H9 (cell line): ENCODE data around the gene DYNC1I2. TPM values are rescaled to one million over a fixed set of nuclear protein-coding genes. Genes with fewer than 3 reads are reported as not detected.
A peak's percentile ranks its signal among the peaks of the same experiment; 100 is the strongest.

ENCODE experiments used
- DNase-seq: peaks from one replicate; pipeline ENCODE4 v3.0.0-alpha.2; 2017
- H2AFZ ChIP-seq: one replicate; pipeline ENCODE4 v1.6.1; 2013; ENCODE audit warnings: mild to moderate bottlenecking, low read length, control low read depth, moderate library complexity
- H2AK5ac ChIP-seq: 2 replicates; pipeline ENCODE4 v1.6.1; 2013; ENCODE audit warnings: low read length, control low read depth, mixed read lengths; ENCODE audit not compliant: insufficient read length
- H2BK120ac ChIP-seq: one replicate; pipeline ENCODE4 v1.6.1; 2013; ENCODE audit warnings: low read depth, mild to moderate bottlenecking, low read length, control low read depth, inconsistent platforms; ENCODE audit not compliant: poor library complexity, severe bottlenecking
- H2BK12ac ChIP-seq: 2 replicates; pipeline ENCODE4 v1.6.1; 2013; ENCODE audit warnings: low read length, control low read depth, mixed read lengths, low read depth; ENCODE audit not compliant: insufficient read length
- H2BK15ac ChIP-seq: 2 replicates; pipeline ENCODE4 v1.6.1; 2013; ENCODE audit warnings: low read depth, low read length, control low read depth
- H2BK20ac ChIP-seq: one replicate; pipeline ENCODE4 v1.6.1; 2013; ENCODE audit warnings: low read depth, mild to moderate bottlenecking, low read length, control low read depth, inconsistent platforms; ENCODE audit not compliant: poor library complexity, severe bottlenecking
- H2BK5ac ChIP-seq: 2 replicates; pipeline ENCODE4 v1.6.1; 2013; ENCODE audit warnings: low read length, control low read depth, mixed read lengths; ENCODE audit not compliant: insufficient read length
- H3K14ac ChIP-seq: 2 replicates; pipeline ENCODE4 v1.6.1; 2013; ENCODE audit warnings: low read length, control low read depth; ENCODE audit not compliant: insufficient read depth
- H3K18ac ChIP-seq: 2 replicates; pipeline ENCODE4 v1.6.1; 2013; ENCODE audit warnings: low read depth, mild to moderate bottlenecking, mixed read lengths, low read length, control low read depth; ENCODE audit not compliant: insufficient read length
- H3K23ac ChIP-seq: 2 replicates; pipeline ENCODE4 v1.6.1; 2013; ENCODE audit warnings: low read length, control low read depth, mixed read lengths, low read depth; ENCODE audit not compliant: insufficient read length
- H3K23me2 ChIP-seq: 2 replicates; pipeline ENCODE4 v1.6.1; 2013; ENCODE audit warnings: low read depth, mild to moderate bottlenecking, mixed read lengths, low read length, control low read depth; ENCODE audit not compliant: insufficient read length, poor library complexity, severe bottlenecking
- H3K27ac ChIP-seq: 2 replicates; pipeline ENCODE4 v1.5.1; 2013; ENCODE audit warnings: low read length, control low read depth, mixed read lengths, low read depth; ENCODE audit not compliant: insufficient read length
- H3K27me3 ChIP-seq: 2 replicates; pipeline ENCODE4 v1.6.1; 2013; ENCODE audit warnings: low read length, control low read depth, inconsistent platforms; ENCODE audit not compliant: insufficient read depth
- H3K4ac ChIP-seq: 2 replicates; pipeline ENCODE4 v1.6.1; 2013; ENCODE audit warnings: low read depth, mild to moderate bottlenecking, control low read depth, inconsistent platforms, low read length, moderate library complexity
- H3K4me1 ChIP-seq: 2 replicates; pipeline ENCODE4 v1.6.1; 2013; ENCODE audit warnings: low read length, control low read depth, inconsistent platforms; ENCODE audit not compliant: insufficient read depth
- H3K4me2 ChIP-seq: 2 replicates; pipeline ENCODE4 v1.6.1; 2013; ENCODE audit warnings: low read length, control low read depth, mixed read lengths; ENCODE audit not compliant: insufficient read length, insufficient read depth
- H3K56ac ChIP-seq: 2 replicates; pipeline ENCODE4 v1.6.1; 2013; ENCODE audit warnings: low read depth, mild to moderate bottlenecking, mixed read lengths, low read length, control low read depth; ENCODE audit not compliant: insufficient read length
- H3K79me1 ChIP-seq: 2 replicates; pipeline ENCODE4 v1.6.1; 2013; ENCODE audit warnings: low read depth, mild to moderate bottlenecking, moderate library complexity, low read length, control low read depth, inconsistent platforms; ENCODE audit not compliant: insufficient read depth, poor library complexity, severe bottlenecking
- H3K79me2 ChIP-seq: 2 replicates; pipeline ENCODE4 v1.6.1; 2013; ENCODE audit warnings: low read length, control low read depth, inconsistent platforms; ENCODE audit not compliant: insufficient read depth
- H3K9ac ChIP-seq: 2 replicates; pipeline ENCODE4 v1.6.1; 2013; ENCODE audit warnings: low read length, control low read depth, mixed read lengths; ENCODE audit not compliant: insufficient read length; ENCODE audit errors: extremely low read depth
- H3K9me3 ChIP-seq: one replicate; pipeline ENCODE4 v1.6.1; 2013; ENCODE audit warnings: low read depth, low read length, inconsistent platforms; ENCODE audit not compliant: control insufficient read depth
- H3T11ph ChIP-seq: one replicate; pipeline ENCODE4 v1.6.1; 2013; ENCODE audit warnings: mild to moderate bottlenecking, low read length, control low read depth, inconsistent platforms
- H4K20me1 ChIP-seq: one replicate; pipeline ENCODE4 v1.6.1; 2013; ENCODE audit not compliant: control insufficient read depth, insufficient read length, insufficient read depth
- H4K5ac ChIP-seq: 2 replicates; pipeline ENCODE4 v1.6.1; 2013; ENCODE audit warnings: low read depth, mild to moderate bottlenecking, mixed read lengths, low read length, control low read depth; ENCODE audit not compliant: insufficient read length
- H4K8ac ChIP-seq: replicated peaks from 2 replicates; pipeline ENCODE4 v1.6.1; 2013; ENCODE audit warnings: low read length, control low read depth, mixed read lengths, low read depth; ENCODE audit not compliant: insufficient read length
- H4K91ac ChIP-seq: 2 replicates; pipeline ENCODE4 v1.6.1; 2013; ENCODE audit warnings: low read depth, mild to moderate bottlenecking, moderate library complexity, mixed read lengths, low read length, control low read depth; ENCODE audit not compliant: insufficient read length
- H3K27ac Mint-ChIP-seq, 3 experiments: 2 replicates in 2 of 3; 3 replicates in 1 of 3; pipeline ENCODE4 v1.8.0; 2020 to 2021; ENCODE audit warnings: mixed read lengths in 3 of 3, mild to moderate bottlenecking in 1 of 3, moderate library complexity in 1 of 3
- H3K27me3 Mint-ChIP-seq: 2 replicates; pipeline ENCODE4 v1.8.0; 2021; ENCODE audit warnings: low read depth, mild to moderate bottlenecking, moderate library complexity, mixed read lengths
- H3K36me3 Mint-ChIP-seq, 3 experiments: 2 replicates in 2 of 3; 3 replicates in 1 of 3; pipeline ENCODE4 v1.8.0; 2020 to 2021; ENCODE audit warnings: low read depth in 3 of 3, mixed read lengths in 3 of 3; ENCODE audit not compliant: insufficient read depth in 1 of 3
- H3K4me1 Mint-ChIP-seq, 2 experiments: 2 replicates each; pipeline ENCODE4 v1.8.0; 2020; ENCODE audit warnings: mixed read lengths in 2 of 2
- H3K4me3 Mint-ChIP-seq, 2 experiments: 2 replicates in 1 of 2; 3 replicates in 1 of 2; pipeline ENCODE4 v1.8.0; 2020 to 2021; ENCODE audit warnings: mild to moderate bottlenecking in 2 of 2, mixed read lengths in 2 of 2, moderate library complexity in 1 of 2
- H3K9me3 Mint-ChIP-seq, 2 experiments: 2 replicates in 1 of 2; 3 replicates in 1 of 2; pipeline ENCODE4 v1.8.0; 2020; ENCODE audit warnings: mild to moderate bottlenecking in 2 of 2, mixed read lengths in 2 of 2, moderate library complexity in 1 of 2
- CTCF ChIP-seq: fragments of 200-600 bp; sonication (generic); conservative IDR thresholded peaks from 3 replicates; pipeline ENCODE4 v1.8.0; 2021; ENCODE audit warnings: antibody characterized with exemption, mild to moderate bottlenecking
- WGBS: extraction: QIAGEN DNeasy Blood & Tissue Kit; methylation state at CpG from one replicate; pipeline ENCODE4 v1.1.7; 2013; ENCODE audit warnings: missing lambda C conversion rate, low lambda C conversion rate, mixed read lengths; ENCODE audit not compliant: insufficient read length; ENCODE audit errors: extremely low coverage; 5-methylcytosine and 5-hydroxymethylcytosine counted together
- total RNA-seq: library from RNA; stranded (reverse); gene quantifications from 2 replicates; pipeline ENCODE4 v1.2.1, GENCODE V29; 2021

DYNC1I2 gene
- total RNA-seq, 1 experiment from 2014 or later = 73.4 TPM

GRCh38 chr2:171688129-171688465 lies 828 bp downstream of the DYNC1I2 start:
- Histone ChIP-seq H3K14ac (no peak overlapping the region; the same call in 1 of the 2 replicates), H3K18ac (no peak overlapping the region), H4K8ac (no peak overlapping the region), H3K23ac (no peak overlapping the region), H3K79me1 (no peaks in the 10 kb centered on the region), H3K4me1 (no peaks in the 10 kb centered on the region), H3K4ac (no peak overlapping the region), H2AK5ac (no peak overlapping the region), H3K27ac (no peak overlapping the region), H2BK15ac (no peak overlapping the region), H2BK20ac (no peak overlapping the region), H4K91ac (no peak overlapping the region), H3K9me3 (no peaks in the 10 kb centered on the region), H3K56ac (no peak overlapping the region), H2BK120ac (no peak overlapping the region), H3K79me2 (peaks cover 5% of the 10 kb centered on the region; the same call in 1 of the 2 replicates), H4K5ac (no peak overlapping the region), H2BK12ac (no peak overlapping the region), H2AFZ (no peak overlapping the region), H4K20me1 (no peaks in the 10 kb centered on the region), H3K4me2 (peak overlapping the region; percentile 87), H2BK5ac (no peak overlapping the region), H3K23me2 (no peaks in the 10 kb centered on the region), H3K27me3 (no peaks in the 10 kb centered on the region), H3T11ph (no peak overlapping the region), H3K9ac (peak overlapping the region; percentile 88)
- no peak for TF ChIP-seq CTCF
- Mint-ChIP-seq H3K36me3 (peaks cover 4 to 19% (median 18%) of the 10 kb centered on the region in 3 experiments; a peak in 6 of 7 replicates), H3K27ac (peak overlapping the region in 2 of 3 experiments; percentile 88 to 98; a peak in 4 of 7 replicates), H3K4me1 (peaks cover 12 to 13% of the 10 kb centered on the region in 2 experiments), H3K4me3 (peak overlapping the region; percentile 92 to 96), H3K27me3 (no peaks in the 10 kb centered on the region), H3K9me3 (no peaks in the 10 kb centered on the region)
- WGBS = no CpG with 5 or more reads among the region's 10 CpGs
- no peak for DNase-seq
